Heart left ventricle (tissue), 13 donors: ENCODE results near the gene PDZD8.

Source experiments
- CTCF ChIP-seq, 12 donors: fragments of 200-600 bp; sonication (generic) in 4 of 12; IDR thresholded peaks; one replicate each; pipeline versions ENCODE4 v1.5.0 to v1.8.0; 2018 to 2022; ENCODE audit warnings: antibody characterized with exemption in 12 of 12, mild to moderate bottlenecking in 5 of 12
- POLR2A ChIP-seq, 2 donors: fragments of 450-650 bp; IDR thresholded peaks; one replicate each; pipeline ENCODE4 v1.6.1; 2017; ENCODE audit warnings: antibody characterized with exemption in 2 of 2, mild to moderate bottlenecking in 2 of 2, moderate library complexity in 2 of 2
- donor health status: ischemic (EF 13 %, LVEDD 7.1; RV severe dilation, severe dysfunction).
- donor health status: DM: no; HTN: yes; CAD: no.
- donor health status: DM: no; HTN: no; CAD: no.
- donor health status: ischemic (EF 25% LVEDD 6.9; RV normal size, moderate dysfunction).
- donor health status: ischemic (EF 25% LVEDD 5.7; RV mildly dilated, moderate dysfunction).
- donor health status: ischemic (EF 35%, LVEDD 5.7; RV mildly dilated, moderate dysfunction).
- donor health status: nonischemic (EF 11% LVEDD 7.7; RV severe dilation, severe dysfunction).
- donor health status: DM: yes; HTN: yes; CAD: no.
- donor health status: PGD.
- donor health status: ischemic (EF 29% LVEDD 5.4; RV normal size, mild dysfunction).
- donor health status: nonischemic (EF 23%, LVEDD 6.1; RV moderate dilation, normal function).

GRCh38 chr10:117246997-117247671 is 128.1 kb downstream of the PDZD8 start:
- no peak for TF ChIP-seq CTCF (IDR thresholded peaks at IDR 0.05)
- TF ChIP-seq POLR2A (IDR thresholded peaks at IDR 0.05) = no peak
